ENCODE data around the gene TLE4.
"Not testable (repeated sequence)": the region's sequence is repeated elsewhere in the genome, so short reads cannot be mapped to it uniquely, and the experiment has no call there.

The TLE4 gene

GRCh38 chr9:79604921-79605562 lies 33.3 kb downstream of the TLE4 start:
- no peak for DNase-seq

- not testable (repeated sequence) for DNase-seq
Observed at GRCh38 chr9:79606529-79606928, 34.8 kb downstream of the TLE4 start.

- DNase-seq, result no peak
Observed at GRCh38 chr9:79609468-79610018, 37.8 kb downstream of the TLE4 start.

GRCh38 chr9:79610019-79610631 lies 38.4 kb downstream of the TLE4 start:
- no peak for DNase-seq

- DNase-seq, result no peak
Observed at GRCh38 chr9:79610791-79611614, 39.2 kb downstream of the TLE4 start.

- DNase-seq, result no peak
Observed at GRCh38 chr9:79613145-79613544, 41.4 kb downstream of the TLE4 start.

GRCh38 chr9:79615038-79615437 lies 43.3 kb downstream of the TLE4 start:
- DNase-seq, result no peak

GRCh38 chr9:79616013-79616412 lies 44.2 kb downstream of the TLE4 start:
- no peak for DNase-seq

GRCh38 chr9:79616971-79617370 lies 45.2 kb downstream of the TLE4 start:
- no peak for DNase-seq

GRCh38 chr9:79617395-79617794 lies 45.6 kb downstream of the TLE4 start:
- DNase-seq, result no peak

GRCh38 chr9:79619930-79620329 lies 48.2 kb downstream of the TLE4 start:
- DNase-seq, result no peak

GRCh38 chr9:79621916-79622575 lies 50.3 kb downstream of the TLE4 start:
- no peak for DNase-seq

- peak; percentile 29 for DNase-seq
Observed at GRCh38 chr9:79623799-79624721, 52.3 kb downstream of the TLE4 start.

- no peak for DNase-seq
Observed at GRCh38 chr9:79629721-79630120, 58.0 kb downstream of the TLE4 start.

GRCh38 chr9:79630521-79631403 lies 59.0 kb downstream of the TLE4 start:
- DNase-seq, result no peak

- no peak for DNase-seq
Observed at GRCh38 chr9:79632060-79632459, 60.3 kb downstream of the TLE4 start.

GRCh38 chr9:79632705-79633104 lies 60.9 kb downstream of the TLE4 start:
- DNase-seq, result no peak

- DNase-seq, result no peak
Observed at GRCh38 chr9:79633558-79633957, 61.8 kb downstream of the TLE4 start.

GRCh38 chr9:79637177-79637925 lies 65.6 kb downstream of the TLE4 start:
- DNase-seq, result no peak

GRCh38 chr9:79638806-79639205 lies 67.0 kb downstream of the TLE4 start:
- DNase-seq, result no peak

Data from activated CD8-positive, alpha-beta memory T cell treated with anti-CD3 and anti-CD28 coated beads, Interleukin-2, amount 50 U/mL, for 4 hours (primary cell).